Kidney (tissue), 14 donors: ENCODE data around the gene PIK3R2. TPM values are rescaled to one million over a fixed set of nuclear protein-coding genes. Genes with fewer than 3 reads are reported as not detected.
A peak's percentile ranks its signal among the peaks of the same experiment; 100 is the strongest.

Experiments
- DNase-seq, 5 donors: peaks; one replicate each; pipeline ENCODE4 v3.0.0-alpha.2; 2013 to 2020
- FAIRE-seq: peaks from 2 replicates; lab custom pipeline; 2012; peaks lifted over from hg19 to GRCh38; lab: Jason Lieb, UNC
- H3K27ac ChIP-seq, 2 donors: one replicate each; pipeline ENCODE4 v1.7.0; 2013; ENCODE audit warnings: low read depth in 2 of 2, low read length in 2 of 2, inconsistent platforms in 1 of 2
- H3K27me3 ChIP-seq: one replicate; pipeline ENCODE4 v1.7.1; 2013; ENCODE audit warnings: low read length, inconsistent platforms; ENCODE audit not compliant: control insufficient read depth, insufficient read depth
- H3K36me3 ChIP-seq, 3 donors: one replicate each; pipeline versions ENCODE4 v1.7.0 to v1.7.1; 2013; ENCODE audit warnings: low read length in 3 of 3, control low read depth in 1 of 3, inconsistent platforms in 1 of 3; ENCODE audit not compliant: insufficient read depth in 3 of 3, control insufficient read depth in 2 of 3
- H3K4me1 ChIP-seq, 3 donors: one replicate each; pipeline versions ENCODE4 v1.7.0 to v1.7.1; 2013; ENCODE audit warnings: low read length in 3 of 3, inconsistent platforms in 1 of 3, low read depth in 1 of 3; ENCODE audit not compliant: control insufficient read depth in 2 of 3, insufficient read depth in 2 of 3
- H3K4me3 ChIP-seq, 3 donors: one replicate each; pipeline versions ENCODE4 v1.7.0 to v1.8.1; 2013; ENCODE audit warnings: low read length in 3 of 3, control low read depth in 1 of 3, inconsistent platforms in 1 of 3
- H3K9ac ChIP-seq, 3 donors: one replicate each; pipeline versions ENCODE4 v1.7.0 to v1.7.1; 2013; ENCODE audit warnings: low read length in 3 of 3, control low read depth in 1 of 3, inconsistent platforms in 1 of 3
- H3K9me3 ChIP-seq, 3 donors: one replicate each; pipeline versions ENCODE4 v1.7.0 to v1.7.1; 2013; ENCODE audit warnings: low read length in 3 of 3, control low read depth in 1 of 3, inconsistent platforms in 1 of 3; ENCODE audit not compliant: control insufficient read depth in 2 of 3, insufficient read depth in 1 of 3
- intact Hi-C: fragments of 100-400 bp; cut with DNase I; formaldehyde crosslinking; loops from one replicate; pipeline ENCODE4 v1.11.1; 2022
- polyA plus RNA-seq: library from polyadenylated mRNA; stranded (reverse); fragments of 350-450 nt; fragmentation: Illumina TruSeq; extraction: RNeasy Lipid Tissue Mini Kit (QIAGEN cat#74804); gene quantifications from one replicate; pipeline ENCODE4 v1.2.3, GENCODE V29; 2014; ENCODE audit warnings: low read depth, low replicate concordance; ENCODE audit not compliant: insufficient read depth
- total RNA-seq: library from RNA; stranded (reverse); fragmentation: NEBNext Ultra II Directional; extraction: Animal tissue kit (Norgen Biotek cat#: 25700); gene quantifications from one replicate; pipeline ENCODE4 v1.2.1, GENCODE V29; 2021
- TF ChIP-seq, protein P1 (sequence below): IDR thresholded peaks from 3 replicates; pipeline ENCODE4 v1.5.1; 2012; ENCODE audit warnings: mild to moderate bottlenecking, moderate library complexity, borderline replicate concordance; ENCODE audit not compliant: insufficient read depth; ENCODE audit errors: extremely low read depth
- donor health status: control.
- donor health status: control.
- donor health status: control.
- donor health status: control.
- donor health status: control.
- donor health status: DM: yes; HTN: yes; CAD: no.
- donor health status: Normal renal cell carcinoma (clear cell type).

Gene PIK3R2
- total and polyA plus RNA-seq, 2 donors from 2014 or later: 10.1 to 29.6 TPM

DNA sequence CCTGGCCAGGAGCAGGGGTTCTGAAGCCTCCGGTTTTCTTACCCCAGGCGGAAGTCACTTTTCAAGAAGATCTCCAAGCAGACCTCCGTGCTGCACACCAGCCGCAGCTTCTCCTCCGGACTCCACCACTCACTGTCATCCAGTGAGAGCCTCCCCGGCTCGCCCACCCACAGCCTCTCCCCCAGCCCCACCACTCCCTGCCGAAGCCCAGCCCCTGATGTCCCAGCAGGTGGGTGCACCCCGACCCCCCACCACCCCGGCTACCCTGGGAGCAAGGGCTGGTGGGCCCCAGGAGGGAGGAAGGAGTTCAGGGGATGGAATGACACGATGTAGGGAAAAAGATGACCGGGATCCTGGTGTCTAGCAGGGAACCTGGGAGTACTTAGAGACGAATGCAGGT, 5.6 kb upstream of the PIK3R2 start:
- Histone ChIP-seq H3K36me3 (peaks cover 2 to 25% (median 9%) of the 10 kb centered on the region in 3 donors), H3K4me3 (no peak overlapping the region), H3K4me1 (peaks cover 0 to 4% (median 4%) of the 10 kb centered on the region in 3 donors), H3K9me3 (no peaks in the 10 kb centered on the region), H3K27me3 (no peaks in the 10 kb centered on the region), H3K27ac (no peak overlapping the region), H3K9ac (no peak overlapping the region)
- TF ChIP-seq, protein P1, sequence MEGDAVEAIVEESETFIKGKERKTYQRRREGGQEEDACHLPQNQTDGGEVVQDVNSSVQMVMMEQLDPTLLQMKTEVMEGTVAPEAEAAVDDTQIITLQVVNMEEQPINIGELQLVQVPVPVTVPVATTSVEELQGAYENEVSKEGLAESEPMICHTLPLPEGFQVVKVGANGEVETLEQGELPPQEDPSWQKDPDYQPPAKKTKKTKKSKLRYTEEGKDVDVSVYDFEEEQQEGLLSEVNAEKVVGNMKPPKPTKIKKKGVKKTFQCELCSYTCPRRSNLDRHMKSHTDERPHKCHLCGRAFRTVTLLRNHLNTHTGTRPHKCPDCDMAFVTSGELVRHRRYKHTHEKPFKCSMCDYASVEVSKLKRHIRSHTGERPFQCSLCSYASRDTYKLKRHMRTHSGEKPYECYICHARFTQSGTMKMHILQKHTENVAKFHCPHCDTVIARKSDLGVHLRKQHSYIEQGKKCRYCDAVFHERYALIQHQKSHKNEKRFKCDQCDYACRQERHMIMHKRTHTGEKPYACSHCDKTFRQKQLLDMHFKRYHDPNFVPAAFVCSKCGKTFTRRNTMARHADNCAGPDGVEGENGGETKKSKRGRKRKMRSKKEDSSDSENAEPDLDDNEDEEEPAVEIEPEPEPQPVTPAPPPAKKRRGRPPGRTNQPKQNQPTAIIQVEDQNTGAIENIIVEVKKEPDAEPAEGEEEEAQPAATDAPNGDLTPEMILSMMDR: no peak
- FAIRE-seq (no peak), DNase-seq (no peak)
- intact Hi-C loops: no loop called here

DNA sequence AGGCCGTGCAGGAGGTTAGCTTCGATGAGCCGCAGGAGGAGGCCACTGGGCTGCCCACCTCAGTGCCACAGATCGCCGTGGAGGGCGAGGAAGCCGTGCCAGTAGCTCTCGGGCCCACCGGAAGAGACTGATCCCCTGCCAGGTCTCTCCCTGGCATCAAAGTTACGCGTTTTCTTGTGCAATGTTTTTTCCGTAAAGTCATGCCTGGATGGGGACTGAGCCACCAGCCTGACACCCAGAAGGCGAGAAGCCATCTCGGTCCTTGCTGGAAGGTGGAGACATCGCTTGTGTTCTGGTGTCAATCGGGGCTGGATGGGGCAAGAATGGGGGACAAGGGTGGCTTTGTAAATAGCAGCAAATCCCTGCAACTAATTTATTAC, 3.4 kb upstream of the PIK3R2 start:
- Histone ChIP-seq H3K9ac (no peak overlapping the region), H3K4me3 (no peak overlapping the region), H3K27ac (no peak overlapping the region), H3K36me3 (peaks cover 2 to 11% (median 6%) of the 10 kb centered on the region in 3 donors), H3K9me3 (no peaks in the 10 kb centered on the region), H3K27me3 (no peaks in the 10 kb centered on the region), H3K4me1 (peaks cover 0 to 13% (median 4%) of the 10 kb centered on the region in 3 donors)
- no peak for FAIRE-seq
- DNase-seq: no peak
- intact Hi-C loops: no loop called here
- TF ChIP-seq, protein P1: no peak

DNA sequence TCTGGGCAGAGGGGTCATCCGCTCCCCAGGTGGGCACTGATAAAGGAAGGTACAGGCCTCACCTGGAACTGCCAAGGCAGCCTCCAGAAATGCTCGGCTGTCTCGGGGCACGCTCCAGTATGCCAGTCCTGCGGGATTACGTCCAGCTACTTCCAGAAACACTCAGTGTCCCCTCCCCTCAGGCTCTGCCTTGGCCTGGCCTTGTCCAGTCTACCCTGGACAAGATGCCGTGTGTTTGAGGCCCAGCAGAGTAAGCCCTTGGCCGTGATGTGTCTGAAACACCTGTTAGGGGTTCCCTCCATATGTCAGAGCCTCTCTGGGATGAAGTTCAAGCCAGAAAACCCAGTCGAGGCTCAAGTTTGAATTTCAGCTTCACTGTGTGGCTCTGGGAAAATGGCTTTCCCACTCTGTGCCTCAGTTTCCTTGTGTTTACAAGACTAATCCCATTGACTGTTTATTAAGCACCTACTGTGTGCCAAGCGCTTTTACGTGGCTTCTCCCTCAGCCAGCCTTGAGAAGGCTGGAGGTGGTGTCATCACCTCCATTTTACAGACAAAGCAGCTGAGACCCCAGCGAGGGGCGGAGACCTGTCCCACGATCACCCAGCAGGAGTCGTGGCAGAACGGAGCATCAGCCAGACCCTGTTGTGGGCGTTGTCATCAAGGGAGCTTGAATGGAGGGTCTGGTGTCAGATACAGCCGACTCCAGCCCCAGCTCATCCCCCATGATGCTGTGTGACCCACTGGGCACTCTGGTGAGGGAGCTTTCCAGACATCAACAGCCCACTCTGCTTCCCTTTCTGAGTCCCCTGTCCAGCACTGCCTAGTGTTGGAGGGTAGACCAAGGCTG, 2.0 kb upstream of the PIK3R2 start:
- Histone ChIP-seq H3K4me3 (peak overlapping the region in 1 of 3 donors; percentile 86), H3K9ac (peak overlapping the region in 1 of 3 donors; percentile 78), H3K36me3 (peaks cover 0 to 2% (median 0%) of the 10 kb centered on the region in 3 donors), H3K27me3 (no peaks in the 10 kb centered on the region), H3K4me1 (peaks cover 0 to 18% (median 4%) of the 10 kb centered on the region in 3 donors), H3K27ac (no peak overlapping the region), H3K9me3 (no peaks in the 10 kb centered on the region)
- DNase-seq (no peak), FAIRE-seq (no peak)
- TF ChIP-seq, protein P1: no peak
- intact Hi-C loops: no loop called here
